ENCODE results near the gene CAPN11.

- no peak for TF ChIP-seq CBX3 (IDR thresholded peaks at IDR 0.05; ENCODE audit: low read depth)
- TF ChIP-seq CTCF (IDR thresholded peaks at IDR 0.05 in 2 of 3, conservative IDR thresholded peaks at IDR 0.05 in 1 of 3; ENCODE audit: borderline replicate concordance in 1 of 3, insufficient read depth in 1 of 3, low read depth in 2 of 3, low read length in 2 of 3): no peak
- no peak for TF ChIP-seq SP1 (IDR thresholded peaks at IDR 0.05; ENCODE audit: low read depth)
Observed at GRCh38 chr6:44233567-44234100, 75.0 kb downstream of the CAPN11 start.

Measured in HCT116 (cell line).